SH-SY5Y (cell line): ENCODE data around the gene FFAR1.

Source experiments
- GATA2 ChIP-seq: IDR thresholded peaks from 2 replicates; pipeline ENCODE4 v1.6.1; 2011; ENCODE audit warnings: mild to moderate bottlenecking, low read depth, low read length
- GATA3 ChIP-seq: IDR thresholded peaks from 2 replicates; pipeline ENCODE4 v1.6.1; 2011; ENCODE audit warnings: low read depth, mild to moderate bottlenecking, low read length, moderate library complexity

- TF ChIP-seq GATA2 (no peak), GATA3 (no peak)
These were observed 7.2 kb downstream of the FFAR1 start for GRCh38 chr19:35354898-35355297.
